Hematopoietic multipotent progenitor cell treated with erythropoietin and hydrocortisone succinate and interleukin-3 and kit ligand, for 8 days (in vitro differentiated cells): ENCODE results near the gene AMN1.
A peak's percentile ranks its signal among the peaks of the same experiment; 100 is the strongest.
"Not testable (repeated sequence)": the region's sequence is repeated elsewhere in the genome, so short reads cannot be mapped to it uniquely, and the experiment has no call there.

Experiments used
- DNase-seq: peaks from one replicate; pipeline ENCODE4 v3.0.0-alpha.2; 2015

The AMN1 gene

DNA sequence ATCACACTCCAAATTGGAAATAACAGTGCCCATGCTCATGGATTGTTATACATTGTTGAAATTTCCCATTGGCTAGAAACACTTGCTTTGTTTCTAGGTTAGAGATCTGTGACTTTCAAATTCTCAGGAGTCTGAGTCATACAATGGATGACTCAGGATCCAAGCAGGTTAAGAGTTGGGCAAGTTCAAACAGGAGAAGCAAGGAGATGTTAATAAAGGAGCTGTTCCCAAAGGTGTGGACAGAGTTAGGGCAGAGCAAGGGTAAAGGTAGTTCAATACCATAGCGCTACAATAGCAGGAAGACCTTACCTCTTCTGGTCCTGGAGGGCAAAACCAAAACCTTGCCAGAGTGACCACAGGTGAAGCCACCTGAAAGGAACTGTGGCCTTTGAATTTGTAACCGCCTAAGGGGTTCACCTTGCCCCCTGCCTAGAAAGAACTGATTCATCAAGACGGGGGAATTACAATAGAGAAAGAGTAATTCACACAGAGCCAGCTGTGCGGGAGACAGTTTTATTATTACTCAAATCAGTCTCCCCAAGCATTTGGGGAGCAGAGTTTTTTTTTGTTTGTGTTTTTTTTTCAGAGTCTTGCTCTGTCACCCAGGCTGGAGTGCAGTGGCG lies 4.2 kb upstream of the AMN1 start:
- DNase-seq: peak; percentile 41

DNA sequence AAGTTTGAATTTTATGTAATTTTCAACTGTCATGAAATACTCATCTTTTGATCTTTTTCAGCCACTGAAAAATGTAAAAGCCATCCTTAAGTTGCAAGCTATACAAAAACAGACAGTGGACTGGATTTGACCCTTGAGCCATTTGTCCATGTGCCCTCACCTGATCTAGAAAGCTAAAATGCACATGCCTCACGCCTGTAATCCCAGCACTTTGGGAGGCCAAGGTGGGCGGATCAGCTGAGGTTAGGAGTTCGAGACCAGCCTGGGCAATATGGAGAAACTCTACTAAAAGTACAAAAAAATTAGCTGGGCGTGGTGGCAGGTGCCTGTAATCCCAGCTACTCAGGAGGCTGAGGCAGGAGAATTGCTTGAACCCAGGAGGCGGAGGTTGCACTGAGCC lies 2.4 kb upstream of the AMN1 start:
- not testable (repeated sequence) for DNase-seq

DNA sequence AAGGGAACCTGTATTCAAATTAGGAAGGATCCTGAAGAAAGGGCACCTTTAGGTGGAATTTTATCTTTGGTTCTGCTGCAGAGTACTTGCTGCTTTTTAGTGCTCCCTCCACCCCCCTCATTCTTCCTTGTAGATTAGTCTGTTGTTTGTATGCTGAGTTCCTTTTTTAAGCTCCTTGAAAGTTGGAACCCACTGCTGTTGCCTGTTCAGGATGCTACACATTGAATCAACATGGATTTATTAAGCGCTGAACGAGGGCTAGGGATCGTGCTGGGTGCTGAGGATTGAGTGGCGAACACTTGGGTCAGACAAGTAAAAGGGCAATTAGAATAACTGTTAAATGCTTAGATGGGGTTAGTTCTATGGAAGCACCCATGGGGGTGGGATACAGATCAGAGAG lies 884 bp upstream of the AMN1 start:
- peak; percentile 25 for DNase-seq

DNA sequence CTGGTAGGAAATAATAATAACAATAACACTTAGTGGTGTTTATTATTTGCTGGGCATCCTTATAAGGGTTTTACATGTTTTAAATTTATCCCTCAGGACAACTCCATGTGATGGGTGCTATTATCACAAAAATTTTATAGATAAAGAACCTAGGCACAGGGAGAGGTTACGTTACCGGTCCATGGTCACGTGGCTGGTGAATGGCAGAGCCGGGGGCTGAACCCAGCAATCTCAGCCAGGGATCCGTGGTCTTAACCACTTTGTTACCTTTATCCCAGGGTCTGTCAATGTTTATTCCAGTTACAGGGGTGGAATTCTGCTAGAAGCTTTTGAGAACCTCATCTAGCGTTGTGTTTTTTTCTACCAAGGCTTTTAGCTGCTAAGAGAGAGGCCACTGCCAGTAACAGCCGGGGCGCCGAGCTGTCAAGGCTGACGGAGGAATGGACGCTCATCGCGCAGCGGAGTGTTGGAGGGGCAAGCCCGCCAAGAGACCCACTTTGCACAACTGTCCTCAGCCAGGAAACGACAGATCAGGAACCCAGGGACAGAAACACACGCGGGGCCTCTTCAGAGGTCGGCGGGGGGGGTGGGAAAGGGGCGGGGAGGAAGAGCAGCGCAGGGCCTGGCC lies 418 bp downstream of the AMN1 start:
- peak; percentile 67 for DNase-seq

DNA sequence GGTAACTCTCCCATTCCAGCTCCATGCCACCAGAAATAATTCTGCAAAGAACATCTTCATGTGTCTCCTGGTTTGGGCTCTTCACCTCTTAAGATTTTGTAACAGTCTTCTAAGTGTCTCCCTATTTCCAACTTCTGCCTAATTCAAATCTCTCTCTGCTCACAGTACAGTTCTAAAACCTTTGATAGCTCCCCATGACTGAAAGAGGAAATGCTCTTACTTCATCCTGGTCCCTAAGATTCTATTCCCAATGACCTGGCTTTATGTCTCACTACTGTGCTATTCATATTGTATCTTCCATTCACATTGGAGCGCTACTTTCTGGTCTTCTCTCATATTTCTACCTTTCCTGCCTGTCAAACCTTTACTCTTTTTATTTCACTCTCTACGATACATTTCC lies 1.6 kb downstream of the AMN1 start:
- no peak for DNase-seq

DNA sequence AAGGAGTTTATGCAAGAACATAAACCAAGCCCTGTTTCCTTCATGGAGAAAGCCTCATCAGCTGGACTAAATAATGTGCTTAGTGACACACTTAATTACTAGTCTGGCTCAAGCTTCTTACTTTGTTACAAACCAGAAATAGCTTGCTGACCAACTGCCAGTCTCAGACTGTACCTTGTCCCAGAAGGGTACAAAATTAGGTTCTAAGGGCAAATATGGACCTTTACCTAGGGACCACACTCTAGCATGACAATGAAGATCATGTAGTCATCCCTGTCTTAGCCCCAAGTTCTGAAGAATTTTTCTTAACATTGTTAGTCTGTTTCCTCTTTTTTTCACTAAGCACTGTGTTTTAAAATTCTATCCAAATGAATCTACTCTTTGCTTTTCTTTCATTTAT lies 2.2 kb downstream of the AMN1 start:
- no peak for DNase-seq

DNA sequence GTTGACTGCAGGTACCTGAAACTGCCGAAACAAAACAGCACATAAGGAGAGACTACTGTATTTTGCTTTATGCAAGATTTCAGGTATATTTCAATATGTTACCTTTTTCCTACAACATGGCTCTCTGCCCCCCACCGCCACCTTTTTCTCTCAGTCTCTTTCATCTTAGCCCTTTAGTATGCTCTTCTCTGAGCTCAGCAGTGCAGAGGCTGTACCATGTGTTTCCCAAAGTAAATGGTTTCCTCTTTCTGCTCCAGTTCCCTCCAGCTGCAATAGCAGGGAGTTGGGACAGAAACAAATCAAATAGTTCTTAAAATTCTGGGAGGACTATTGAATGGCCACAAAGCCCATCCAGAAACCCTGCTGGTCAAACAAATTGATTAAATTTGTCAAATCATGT lies 4.3 kb downstream of the AMN1 start:
- no peak for DNase-seq

DNA sequence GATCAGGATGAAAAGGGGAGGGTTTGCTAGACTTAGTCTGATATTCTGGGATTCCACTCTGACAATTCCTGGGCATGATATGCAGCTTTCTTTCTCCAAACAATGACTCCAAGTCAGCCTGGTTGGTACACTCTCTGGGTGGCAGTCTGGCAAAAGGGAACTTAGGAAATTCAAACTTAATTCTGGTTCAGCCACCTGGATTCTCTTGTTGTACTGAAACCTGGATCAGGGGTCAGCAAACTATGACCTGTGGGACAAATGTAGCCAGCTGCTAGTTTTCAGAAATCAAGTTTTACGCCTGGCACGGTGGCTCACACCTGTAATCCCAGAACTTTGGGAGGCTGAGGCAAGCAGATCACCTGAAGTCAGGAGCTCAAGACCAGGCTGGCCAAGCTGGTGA lies 6.2 kb downstream of the AMN1 start:
- no peak for DNase-seq

DNA sequence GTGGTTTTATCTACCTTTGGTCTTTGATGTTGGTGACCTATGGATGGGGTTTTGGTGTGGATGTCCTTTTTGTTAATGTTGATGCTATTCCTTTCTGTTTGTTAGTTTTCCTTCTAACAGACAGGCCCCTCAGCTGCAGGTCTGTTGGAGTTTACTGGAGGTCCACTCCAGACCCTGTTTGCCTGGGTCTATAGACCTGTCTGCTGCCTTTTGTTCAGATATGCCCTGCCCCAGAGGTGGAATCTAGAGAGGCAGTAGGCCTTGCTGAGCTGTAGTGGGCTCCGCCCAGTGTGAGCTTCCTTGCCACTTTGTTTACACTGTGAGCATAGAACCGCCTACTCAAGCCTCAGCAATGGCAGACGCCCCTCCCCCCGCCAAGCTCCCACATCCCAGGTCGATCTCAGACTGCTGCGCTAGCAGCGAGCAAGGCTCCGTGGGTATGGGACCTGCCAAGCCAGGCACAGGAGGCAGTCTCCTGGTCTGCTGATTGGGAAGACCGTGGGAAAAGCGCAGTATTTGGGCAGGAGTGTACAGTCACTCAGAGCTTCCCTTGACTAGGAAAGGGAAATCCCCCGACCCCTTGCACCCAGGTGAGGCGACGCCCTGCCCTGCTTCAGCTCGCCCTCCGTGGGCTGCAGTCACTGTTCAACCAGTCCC lies 10.2 kb downstream of the AMN1 start:
- not testable (repeated sequence) for DNase-seq

DNA sequence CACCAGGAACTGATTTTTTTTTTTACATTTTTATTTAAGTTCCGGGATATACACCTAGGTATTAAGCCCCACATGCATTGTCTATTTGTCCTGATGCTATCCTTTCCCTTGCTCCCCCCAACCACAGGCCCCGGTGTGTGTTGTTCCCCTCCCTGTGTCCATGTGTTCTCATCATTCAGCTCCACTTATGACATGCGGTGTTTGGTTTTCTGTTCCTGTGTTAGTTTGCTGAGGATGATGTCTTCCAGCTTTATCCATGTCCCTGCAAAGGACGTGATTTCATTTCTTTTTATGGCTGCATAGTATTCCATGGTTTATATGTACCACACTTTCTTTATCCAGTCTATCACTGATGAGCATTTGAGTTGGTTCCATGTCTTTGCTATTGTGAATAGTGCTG lies 11.8 kb downstream of the AMN1 start:
- DNase-seq: not testable (repeated sequence)

DNA sequence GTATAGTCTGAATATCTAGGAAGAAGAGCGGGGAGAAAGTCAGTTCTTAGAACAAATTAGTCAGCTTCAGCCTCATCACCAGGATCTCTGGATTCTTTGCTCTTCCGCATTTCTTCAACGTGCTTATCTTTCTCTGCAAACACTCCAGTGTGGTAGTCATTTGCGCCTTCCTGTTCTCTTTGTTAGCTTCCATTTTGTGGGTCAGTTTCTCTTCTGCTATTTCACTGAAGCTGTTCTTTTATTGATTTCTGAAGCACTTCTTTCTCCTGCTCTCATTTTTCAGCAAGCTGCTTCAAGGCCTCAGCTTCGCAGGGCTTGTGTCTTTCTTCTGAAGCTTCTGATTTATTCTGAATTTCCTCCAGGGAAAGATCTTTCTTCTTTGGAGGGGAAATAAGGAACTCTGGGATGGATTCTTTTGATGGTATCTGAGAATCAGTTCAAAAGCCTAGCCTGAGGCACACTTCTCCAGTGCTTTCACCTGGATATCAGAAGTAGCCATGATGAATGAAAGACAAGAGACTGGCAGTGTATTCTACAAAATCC lies 13.5 kb downstream of the AMN1 start:
- DNase-seq: peak; percentile 90

DNA sequence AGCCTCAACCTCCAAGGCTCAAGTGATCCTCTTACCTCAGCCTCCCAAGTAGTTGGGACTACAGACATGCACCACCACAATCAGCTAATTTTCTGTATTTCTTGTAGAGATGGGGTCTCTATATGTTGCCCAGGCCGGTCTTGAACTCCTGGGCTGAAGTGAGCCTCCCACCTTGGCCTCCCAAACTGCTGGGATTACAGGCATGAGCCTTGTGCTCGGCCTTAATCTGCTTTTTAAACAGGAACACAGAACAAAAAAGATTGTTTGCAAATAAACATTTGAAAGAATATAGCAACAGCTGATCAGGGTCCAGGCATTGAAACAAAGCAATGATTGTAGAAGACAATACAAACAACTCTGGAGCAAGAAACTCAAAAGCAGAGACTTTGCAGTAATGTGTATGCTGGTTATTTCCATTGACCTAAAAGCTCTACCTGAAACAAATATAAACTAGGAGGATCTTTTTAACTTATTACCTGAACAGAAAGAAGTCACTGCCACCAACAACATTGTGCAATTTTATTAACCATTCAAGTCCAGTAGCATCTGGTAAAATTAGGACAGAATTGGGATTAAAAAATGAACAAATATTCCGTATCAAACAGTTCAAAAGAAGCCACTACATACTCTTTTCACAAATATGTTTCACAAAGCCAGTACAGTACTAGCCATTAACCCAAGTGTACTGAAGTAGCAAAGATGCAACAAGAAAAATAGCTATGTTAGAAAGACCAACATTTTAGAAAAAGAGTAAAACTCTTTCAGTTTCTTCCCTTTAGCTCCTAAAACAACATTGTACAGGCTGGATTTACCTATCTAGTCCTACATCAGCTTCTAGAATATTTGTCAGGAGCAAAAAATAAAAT lies 14.2 kb downstream of the AMN1 start:
- DNase-seq: no peak

DNA sequence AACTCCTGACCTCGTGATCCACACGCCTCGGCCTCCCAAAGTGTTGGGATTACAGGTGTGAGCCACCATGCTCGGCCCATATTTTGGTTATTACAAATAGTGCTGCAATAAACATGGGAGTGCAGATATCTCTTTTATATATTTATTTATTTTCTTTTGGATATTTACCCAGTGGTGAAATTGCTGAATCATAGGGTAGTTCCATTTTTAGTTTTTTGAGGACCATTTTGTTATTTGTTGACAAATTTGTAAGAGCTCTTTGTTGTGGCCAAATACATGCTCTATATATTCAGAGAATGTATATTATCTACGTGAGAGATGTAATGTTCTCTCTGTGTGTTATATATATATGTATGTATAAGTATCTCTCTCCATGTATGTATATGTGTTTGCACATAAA lies 15.9 kb downstream of the AMN1 start:
- DNase-seq: no peak

DNA sequence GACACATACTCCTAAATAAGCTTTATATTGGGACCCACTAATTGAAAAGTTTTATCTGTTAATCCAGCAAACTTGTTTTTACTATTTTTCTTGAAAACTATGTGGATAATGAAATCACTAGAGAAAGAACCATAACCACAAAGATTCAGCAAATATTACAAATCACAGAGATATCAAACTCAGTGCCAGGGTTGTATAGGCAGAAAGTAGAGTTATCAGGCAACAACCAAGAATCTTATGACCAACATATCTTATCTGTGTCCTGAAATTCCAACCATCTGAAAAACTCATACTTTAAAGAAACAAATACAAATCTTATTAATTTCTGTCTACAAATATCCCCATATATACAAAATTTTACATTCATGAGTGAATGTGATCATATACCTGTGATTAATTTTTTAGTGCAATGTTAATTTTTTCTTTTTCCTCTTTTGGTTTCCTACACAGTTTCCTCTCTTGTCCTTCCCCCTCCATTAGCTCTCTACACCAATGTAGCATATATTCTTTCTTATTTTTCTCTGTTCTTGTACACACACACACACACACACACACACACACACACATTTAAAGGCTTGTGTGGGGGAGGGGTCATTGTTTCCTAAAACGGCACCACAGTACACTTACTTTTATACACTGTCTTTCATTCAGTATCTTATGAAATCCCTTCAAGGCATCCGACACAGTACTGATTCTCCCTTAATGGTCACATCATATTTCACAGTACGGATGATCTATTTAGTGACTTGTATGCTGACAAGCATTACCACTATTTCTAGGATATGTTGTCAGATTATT lies 18.6 kb downstream of the AMN1 start:
- DNase-seq: no peak

DNA sequence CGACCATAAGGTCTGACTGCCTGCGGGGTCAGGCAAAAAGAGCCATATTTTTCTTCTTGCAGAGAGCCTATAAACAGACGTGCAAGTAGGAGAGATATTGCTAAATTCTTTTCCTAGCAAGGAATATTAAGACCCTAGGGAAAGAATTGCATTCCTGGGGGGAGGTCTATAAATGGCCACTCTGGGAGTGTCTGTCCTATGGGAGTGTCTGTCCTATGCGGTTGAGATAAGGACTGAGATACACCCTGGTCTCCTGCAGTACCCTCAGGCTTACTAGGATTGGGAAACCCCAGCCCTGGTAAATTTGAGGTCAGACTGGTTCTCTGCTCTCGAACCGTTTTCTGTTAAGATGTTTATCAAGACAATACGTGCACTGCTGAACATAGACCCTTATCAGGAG lies 20.7 kb downstream of the AMN1 start:
- not testable (repeated sequence) for DNase-seq

DNA sequence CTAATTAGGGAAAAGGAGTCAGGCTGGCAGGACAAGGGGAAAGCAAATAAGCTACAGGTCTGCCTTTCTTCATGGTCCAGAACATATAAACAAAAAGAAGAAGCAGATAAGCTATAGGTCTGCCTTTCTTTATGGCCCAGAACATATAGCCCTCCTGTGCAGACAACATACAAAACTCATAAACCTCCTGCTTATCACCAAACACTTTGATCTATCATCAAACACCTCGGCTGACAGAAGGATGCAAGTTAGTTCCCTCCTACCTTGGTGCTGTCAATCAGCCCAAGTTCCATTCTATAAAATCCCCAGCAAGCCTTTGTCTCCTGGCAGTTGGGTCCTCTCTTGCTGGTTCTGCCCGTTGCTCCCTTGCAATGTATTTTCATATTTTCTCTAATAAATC lies 23.2 kb downstream of the AMN1 start:
- DNase-seq: no peak

DNA sequence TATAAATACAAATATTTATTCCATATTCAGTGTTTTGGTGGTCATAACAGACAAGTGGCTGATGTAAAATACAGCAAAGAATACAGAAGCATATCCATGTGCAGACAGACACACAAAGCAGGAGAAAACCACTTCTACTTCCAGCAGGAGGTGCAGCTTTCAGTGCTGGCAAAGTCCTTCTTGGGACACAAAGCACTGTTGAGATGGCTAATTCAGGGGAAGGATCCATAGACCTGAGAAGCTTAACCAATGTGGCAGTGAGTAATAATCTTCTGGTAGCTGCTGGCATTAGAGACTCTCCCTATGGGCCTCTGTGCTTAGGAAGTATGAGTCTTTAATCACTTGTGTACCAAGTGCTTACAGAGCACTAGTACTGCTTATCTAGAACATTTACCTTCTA lies 26.8 kb downstream of the AMN1 start:
- DNase-seq: peak; percentile 26

DNA sequence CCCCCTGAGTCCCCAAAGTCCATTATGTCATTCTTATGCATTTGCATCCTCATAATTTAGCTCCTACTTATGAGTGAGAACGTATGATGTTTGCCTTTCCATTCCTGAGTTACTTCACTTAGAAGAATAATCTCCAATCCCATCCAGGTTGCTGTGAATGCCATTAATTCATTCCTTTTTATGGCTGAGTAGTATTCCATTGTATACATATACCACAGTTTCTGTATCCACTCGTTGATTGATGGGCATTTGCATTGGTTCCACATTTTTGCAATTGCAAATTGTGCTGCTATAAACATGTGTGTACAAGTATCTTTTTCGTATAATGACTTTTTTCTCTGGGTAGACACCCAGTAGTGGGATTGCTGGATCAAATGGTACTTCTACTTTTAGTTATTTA lies 38.9 kb downstream of the AMN1 start:
- DNase-seq: not testable (repeated sequence)

DNA sequence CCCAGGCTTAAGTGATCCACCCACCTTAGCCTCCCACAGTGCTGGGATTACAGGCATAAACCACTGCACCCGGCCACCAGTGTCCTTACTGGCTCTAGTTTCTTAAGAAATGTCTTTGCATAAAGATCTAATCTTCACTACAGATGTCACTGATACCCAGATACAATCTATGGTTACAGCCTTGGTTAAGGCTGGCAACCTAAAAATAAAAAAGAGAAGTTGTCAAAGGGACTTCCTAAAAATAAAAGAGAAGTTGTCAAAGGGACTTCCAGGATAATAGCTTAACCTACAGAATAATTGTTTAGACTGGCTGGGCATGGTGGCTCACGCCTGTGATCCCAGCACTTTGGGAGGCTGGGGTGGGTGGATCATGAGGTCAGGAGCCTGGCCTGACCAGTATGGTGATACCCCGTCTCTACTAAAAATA lies 41.7 kb downstream of the AMN1 start:
- peak; percentile 30 for DNase-seq

DNA sequence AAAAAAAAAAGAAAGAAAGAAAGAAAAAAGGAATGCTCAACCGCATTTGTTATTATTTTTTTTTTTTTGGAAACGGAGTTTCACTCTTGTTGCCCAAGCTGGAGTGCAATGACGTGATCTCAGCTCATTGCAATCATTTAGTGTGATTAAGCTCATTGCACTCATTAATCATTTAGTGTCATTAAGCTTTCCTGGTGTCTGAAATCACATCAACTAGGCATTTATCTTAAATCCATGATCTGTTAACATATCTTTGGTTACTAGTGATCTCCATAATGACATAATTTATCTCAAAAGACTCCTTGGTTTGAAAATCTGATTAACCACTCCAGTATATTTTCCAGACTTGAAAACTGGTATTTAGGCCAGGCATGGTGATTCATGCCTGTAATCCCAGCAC lies 43.0 kb downstream of the AMN1 start:
- no peak for DNase-seq

DNA sequence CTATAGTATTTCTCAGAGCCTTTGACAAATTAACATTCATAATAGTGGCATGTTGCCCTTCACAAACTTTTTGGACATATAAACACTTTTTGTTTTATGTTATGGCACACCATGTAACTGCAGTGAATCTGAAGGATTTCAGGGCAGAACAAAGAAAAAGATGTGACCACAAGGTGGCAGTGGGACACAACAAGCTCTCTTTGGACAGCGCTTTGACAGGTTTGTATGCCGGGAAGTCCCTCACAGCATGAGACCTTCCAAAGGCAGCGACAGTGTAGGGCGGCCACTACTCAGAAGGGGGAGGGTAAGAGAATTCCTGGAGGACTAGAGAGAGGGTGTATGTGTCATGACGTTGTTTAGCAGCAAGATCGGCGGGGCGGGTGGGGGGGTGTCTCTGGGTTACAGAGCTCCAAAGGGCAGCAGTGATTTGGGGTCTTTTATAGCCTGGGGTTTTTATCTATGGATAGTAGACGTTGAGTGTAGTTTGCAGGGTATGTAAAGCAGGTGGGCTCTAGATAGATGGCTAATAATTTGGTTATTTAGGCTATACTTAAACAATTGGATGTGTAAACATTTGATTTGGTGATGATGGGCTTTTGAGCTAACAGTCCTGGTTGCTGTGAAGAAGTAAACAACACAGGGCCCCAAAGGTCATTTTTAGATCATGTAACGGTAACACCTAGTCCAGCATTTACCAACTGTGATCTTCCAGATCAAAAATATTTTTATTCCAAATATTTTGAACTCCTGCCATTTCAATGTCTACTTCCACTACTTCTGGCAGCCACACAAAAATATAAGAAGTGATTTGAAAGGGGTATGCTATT lies 46.5 kb downstream of the AMN1 start:
- DNase-seq: peak; percentile 87
